ENCODE measurements around the gene CRELD1. TPM values are rescaled to one million over a fixed set of nuclear protein-coding genes. Genes with fewer than 3 reads are reported as not detected.
A peak's percentile ranks its signal among the peaks of the same experiment; 100 is the strongest.

CRELD1 gene
- 10 to 100 TPM; 31.7 to 72.3 (median 44.0) TPM for total RNA-seq

DNA sequence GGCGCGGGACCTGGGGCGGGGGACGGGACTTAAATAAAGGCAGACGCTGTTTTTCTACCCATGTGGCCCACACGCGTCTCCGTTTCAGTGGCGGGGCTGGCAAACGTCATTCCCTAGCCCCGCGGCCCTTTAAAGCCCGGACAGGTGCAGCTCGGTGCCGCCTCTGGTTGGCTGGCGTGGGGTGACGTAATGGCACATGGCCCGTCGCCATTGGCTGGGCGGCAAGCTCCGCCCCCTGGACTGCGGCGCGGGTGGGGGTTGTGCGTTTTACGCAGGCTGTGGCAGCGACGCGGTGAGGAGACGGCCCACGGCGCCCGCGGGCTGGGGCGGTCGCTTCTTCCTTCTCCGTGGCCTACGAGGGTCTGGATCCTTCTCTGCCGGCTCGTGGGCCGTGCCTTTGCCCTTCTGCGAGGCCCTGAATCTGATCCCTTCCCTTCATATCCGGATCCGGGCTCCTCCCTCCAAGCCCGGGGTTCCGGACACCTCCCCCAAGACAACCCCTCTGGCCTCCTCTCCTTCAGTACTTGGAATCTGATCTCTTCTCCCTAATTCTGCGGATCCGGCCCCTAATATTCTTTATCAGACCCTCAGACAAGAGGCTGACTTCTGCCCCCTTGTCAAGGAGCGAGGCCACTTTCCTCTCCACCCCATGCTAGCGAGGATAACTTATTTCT is at the start of gene CRELD1:
Gene CRELD1 (plus strand): TSS at position 274 of the 674 bp plus-strand sequence. CDS start 605 bp downstream, outside the sequence.
- Histone ChIP-seq H3K36me3 (peaks cover 0 to 37% (median 4%) of the 10 kb centered on the region in 4 donors), H3K27me3 (no peaks in the 10 kb centered on the region), H3K9me3 (no peaks in the 10 kb centered on the region), H3K27ac (peak within 1 kb of the TSS; percentile 89 to 96 (median 94)), H3K4me3 (peak within 1 kb of the TSS; percentile 64 to 96 (median 68)), H3K4me1 (peaks cover 23 to 37% (median 28%) of the 10 kb centered on the region in 4 donors)
- TF ChIP-seq, protein P1, sequence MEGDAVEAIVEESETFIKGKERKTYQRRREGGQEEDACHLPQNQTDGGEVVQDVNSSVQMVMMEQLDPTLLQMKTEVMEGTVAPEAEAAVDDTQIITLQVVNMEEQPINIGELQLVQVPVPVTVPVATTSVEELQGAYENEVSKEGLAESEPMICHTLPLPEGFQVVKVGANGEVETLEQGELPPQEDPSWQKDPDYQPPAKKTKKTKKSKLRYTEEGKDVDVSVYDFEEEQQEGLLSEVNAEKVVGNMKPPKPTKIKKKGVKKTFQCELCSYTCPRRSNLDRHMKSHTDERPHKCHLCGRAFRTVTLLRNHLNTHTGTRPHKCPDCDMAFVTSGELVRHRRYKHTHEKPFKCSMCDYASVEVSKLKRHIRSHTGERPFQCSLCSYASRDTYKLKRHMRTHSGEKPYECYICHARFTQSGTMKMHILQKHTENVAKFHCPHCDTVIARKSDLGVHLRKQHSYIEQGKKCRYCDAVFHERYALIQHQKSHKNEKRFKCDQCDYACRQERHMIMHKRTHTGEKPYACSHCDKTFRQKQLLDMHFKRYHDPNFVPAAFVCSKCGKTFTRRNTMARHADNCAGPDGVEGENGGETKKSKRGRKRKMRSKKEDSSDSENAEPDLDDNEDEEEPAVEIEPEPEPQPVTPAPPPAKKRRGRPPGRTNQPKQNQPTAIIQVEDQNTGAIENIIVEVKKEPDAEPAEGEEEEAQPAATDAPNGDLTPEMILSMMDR (IDR thresholded peaks at IDR 0.05), result peak in 1 of 6 experiments; percentile 4
- peak in 1 of 4 donors; percentile 46 for TF ChIP-seq EP300 (IDR thresholded peaks at IDR 0.05)
- peak; percentile 59 to 93 (median 84) for TF ChIP-seq POLR2A (IDR thresholded peaks at IDR 0.05)
- TF ChIP-seq POLR2AphosphoS5 (IDR thresholded peaks at IDR 0.05), result peak; percentile 90 to 93
- ATAC-seq (ENCODE audit: low FRiP score in 2 of 2) (peak; percentile 97 to 98), DNase-seq (peak; percentile 97 to 99)
- 0 to 1% methylated on average over 18 to 41 of the region's 50 CpGs for WGBS, 2 donors

DNA sequence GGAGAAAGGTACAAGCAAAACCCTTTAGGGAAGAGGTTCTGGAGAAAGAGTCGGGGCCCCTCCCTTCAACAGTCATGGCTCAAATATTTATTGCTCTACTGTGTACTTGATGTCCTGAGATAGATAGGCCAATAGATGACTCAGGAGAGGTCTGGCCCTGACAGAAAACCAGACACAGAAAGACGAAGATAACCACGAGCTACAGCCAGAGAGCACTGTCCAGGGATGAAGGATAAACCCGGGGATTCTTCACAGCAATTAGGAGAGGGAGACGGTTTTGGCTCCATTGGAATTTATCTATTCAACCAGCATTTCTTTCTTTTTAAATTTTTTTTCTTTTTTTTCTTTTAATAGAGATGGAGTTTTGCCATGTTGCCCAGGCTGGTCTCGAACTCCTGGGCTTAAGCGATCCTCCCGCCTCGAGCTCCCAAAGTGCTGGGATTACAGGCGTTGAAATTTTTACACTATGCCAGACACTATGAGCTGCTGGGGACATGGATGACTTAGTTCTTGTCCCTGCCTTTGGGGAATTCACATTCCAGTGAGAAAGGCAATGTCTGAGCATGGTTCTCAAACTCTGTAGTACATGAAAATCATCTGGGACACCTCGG is 49.0 kb upstream of the CRELD1 start:
- no peak for DNase-seq
- ATAC-seq (ENCODE audit: low FRiP score in 2 of 2), result peak in 1 of 2 donors; percentile 94
- WGBS, 2 donors, result 87% methylated on average over 11 of the region's 11 CpGs

DNA sequence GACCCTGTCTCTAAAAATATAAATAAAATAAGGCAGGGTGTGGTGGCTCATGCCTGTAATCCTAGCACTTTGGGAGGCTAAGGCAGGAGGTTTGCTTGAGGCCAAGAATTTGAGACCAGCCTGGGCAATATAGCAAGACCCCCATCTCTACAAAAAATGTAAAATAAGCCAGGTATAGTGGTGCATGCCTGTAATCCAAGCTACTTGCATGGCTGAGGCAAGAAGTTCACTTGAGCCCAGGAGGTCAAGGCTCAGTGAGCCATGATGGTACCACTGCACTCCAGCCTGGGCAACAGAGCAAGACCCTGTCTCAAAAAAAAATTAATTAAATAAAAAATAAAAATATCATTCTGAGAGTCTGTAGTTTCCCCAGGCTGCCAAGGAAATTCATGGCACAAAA is 47.3 kb upstream of the CRELD1 start:
- H3K4me1 ChIP-seq, result peaks cover 3 to 6% (median 4%) of the 10 kb centered on the region in 4 donors
- no peak overlapping the region for H3K27ac ChIP-seq
- no peaks in the 10 kb centered on the region for H3K36me3 ChIP-seq
- no peak overlapping the region for H3K4me3 ChIP-seq
- ATAC-seq (ENCODE audit: low FRiP score in 2 of 2), result no peak
- no peak for DNase-seq
- TF ChIP-seq POLR2AphosphoS5 (IDR thresholded peaks at IDR 0.05) (no peak), POLR2A (IDR thresholded peaks at IDR 0.05) (no peak), EP300 (IDR thresholded peaks at IDR 0.05) (no peak)
- TF ChIP-seq, protein P1 (IDR thresholded peaks at IDR 0.05), result no peak
- no peaks in the 10 kb centered on the region for H3K27me3 ChIP-seq
- no peaks in the 10 kb centered on the region for H3K9me3 ChIP-seq

More for the DNA sequence above, 49.0 kb upstream of the CRELD1 start:
- Histone ChIP-seq H3K27me3 (no peaks in the 10 kb centered on the region), H3K4me1 (no peaks in the 10 kb centered on the region), H3K36me3 (no peaks in the 10 kb centered on the region), H3K27ac (no peak overlapping the region), H3K4me3 (no peak overlapping the region), H3K9me3 (no peaks in the 10 kb centered on the region)
- TF ChIP-seq, protein P1 (IDR thresholded peaks at IDR 0.05), result no peak
- TF ChIP-seq EP300 (IDR thresholded peaks at IDR 0.05) (no peak), POLR2A (IDR thresholded peaks at IDR 0.05) (no peak), POLR2AphosphoS5 (IDR thresholded peaks at IDR 0.05) (no peak)

GRCh38 chr3:9887480-9887879 is 46.2 kb upstream of the CRELD1 start:
- Histone ChIP-seq H3K27me3 (no peaks in the 10 kb centered on the region), H3K27ac (no peak overlapping the region), H3K9me3 (no peaks in the 10 kb centered on the region), H3K36me3 (peaks cover 0 to 1% (median 0%) of the 10 kb centered on the region in 4 donors), H3K4me3 (no peak overlapping the region), H3K4me1 (peaks cover 10 to 13% (median 11%) of the 10 kb centered on the region in 4 donors)
- ATAC-seq (ENCODE audit: low FRiP score in 2 of 2), result no peak
- no peak for DNase-seq
- WGBS, 2 donors, result 82 to 87% methylated on average over 5 of the region's 5 CpGs
- TF ChIP-seq EP300 (IDR thresholded peaks at IDR 0.05) (no peak), POLR2AphosphoS5 (IDR thresholded peaks at IDR 0.05) (no peak), POLR2A (IDR thresholded peaks at IDR 0.05) (no peak)
- TF ChIP-seq, protein P1 (IDR thresholded peaks at IDR 0.05), result no peak
